ENCODE results near the gene GNRHR. TPM values are rescaled to one million over a fixed set of nuclear protein-coding genes. Genes with fewer than 3 reads are reported as not detected.
"Not testable (repeated sequence)": the region's sequence is repeated elsewhere in the genome, so short reads cannot be mapped to it uniquely, and the experiment has no call there.

The GNRHR gene
- total RNA-seq, 1 donor from 2014 or later, result not detected

- no peak for DNase-seq (ENCODE audit: low spot score)
- intact Hi-C loops (cut with DNase I), result no loop called here
- ATAC-seq, result no peak
Observed at GRCh38 chr4:67736262-67736661, 17.9 kb downstream of the GNRHR start.

GRCh38 chr4:67735325-67735724 lies 18.9 kb downstream of the GNRHR start:
- ATAC-seq, result no peak
- DNase-seq (ENCODE audit: low spot score), result no peak
- intact Hi-C loops (cut with DNase I), result no loop called here

- DNase-seq (ENCODE audit: low spot score); ATAC-seq; intact Hi-C loops (cut with DNase I): not testable (repeated sequence)
Observed at GRCh38 chr4:67730511-67730910, 23.7 kb downstream of the GNRHR start.

- no peak for ATAC-seq
- intact Hi-C loops (cut with DNase I), result no loop called here
- no peak for DNase-seq (ENCODE audit: low spot score)
Observed at GRCh38 chr4:67727124-67727850, 26.9 kb downstream of the GNRHR start.

DNA sequence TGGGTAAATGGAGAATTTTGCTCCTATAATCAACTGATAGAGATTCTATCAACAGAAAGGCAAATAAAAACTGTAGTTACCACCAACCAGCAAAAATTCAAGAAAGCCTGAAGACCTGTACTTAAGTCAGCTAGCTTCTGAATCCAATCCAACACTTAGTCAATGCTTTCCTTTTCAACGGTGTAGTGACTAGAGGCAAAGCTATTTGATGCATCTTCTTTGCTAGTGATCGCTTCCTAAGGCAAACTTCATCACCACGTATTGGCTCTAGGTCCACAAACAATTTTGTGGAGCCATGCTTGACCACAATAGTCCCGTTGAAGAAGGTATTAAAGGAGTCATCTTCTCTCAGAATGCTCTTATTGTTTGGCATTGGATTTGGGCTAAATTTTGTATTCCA lies 28.2 kb downstream of the GNRHR start:
- no peak for ATAC-seq
- intact Hi-C loops (cut with DNase I), result no loop called here
- DNase-seq (ENCODE audit: low spot score), result no peak

DNA sequence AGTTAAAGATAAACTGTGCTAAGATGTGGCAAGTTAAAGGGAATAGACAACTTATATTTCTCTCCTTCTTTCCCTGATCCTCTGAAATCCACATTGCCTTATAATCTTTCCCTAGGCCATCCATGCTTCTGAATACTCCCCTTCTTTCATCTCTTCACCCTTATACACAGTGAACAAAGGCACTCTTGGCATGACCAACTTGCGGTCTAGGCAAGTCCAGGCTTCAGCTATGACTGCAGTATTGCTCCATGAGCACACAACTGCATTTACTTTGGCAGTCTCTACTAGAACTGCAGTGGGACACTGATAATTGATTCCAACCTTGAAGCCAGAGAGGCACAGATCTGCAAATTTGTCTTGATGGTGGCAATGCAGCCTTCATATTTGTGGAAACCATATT lies 29.1 kb downstream of the GNRHR start:
- intact Hi-C loops (cut with DNase I), result no loop called here
- no peak for ATAC-seq
- DNase-seq (ENCODE audit: low spot score), result no peak

DNA sequence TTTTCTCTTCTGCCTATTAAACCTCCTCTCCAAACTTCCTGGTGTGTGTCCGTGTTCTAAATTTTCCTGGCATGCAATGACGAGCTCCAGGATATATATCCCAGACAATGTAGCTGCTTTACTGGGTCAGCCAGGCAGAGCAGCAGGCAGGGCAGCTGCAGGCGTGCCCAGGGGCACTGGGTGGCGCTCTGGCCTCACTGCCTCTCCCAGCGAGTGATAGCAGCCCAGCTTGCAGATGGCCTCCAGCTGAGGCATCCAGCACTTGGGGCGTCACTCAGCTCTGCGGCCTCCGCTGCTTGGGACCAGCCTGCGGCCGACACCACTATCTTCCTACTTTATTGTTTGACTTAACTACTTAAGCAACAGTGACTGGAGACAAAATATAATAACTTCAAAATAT lies 30.2 kb downstream of the GNRHR start:
- ATAC-seq, result no peak
- no peak for DNase-seq (ENCODE audit: low spot score)
- intact Hi-C loops (cut with DNase I), result no loop called here

GRCh38 chr4:67723341-67723740 lies 30.8 kb downstream of the GNRHR start:
- DNase-seq (ENCODE audit: low spot score) (no peak), ATAC-seq (no peak)
- intact Hi-C loops (cut with DNase I), result no loop called here

DNA sequence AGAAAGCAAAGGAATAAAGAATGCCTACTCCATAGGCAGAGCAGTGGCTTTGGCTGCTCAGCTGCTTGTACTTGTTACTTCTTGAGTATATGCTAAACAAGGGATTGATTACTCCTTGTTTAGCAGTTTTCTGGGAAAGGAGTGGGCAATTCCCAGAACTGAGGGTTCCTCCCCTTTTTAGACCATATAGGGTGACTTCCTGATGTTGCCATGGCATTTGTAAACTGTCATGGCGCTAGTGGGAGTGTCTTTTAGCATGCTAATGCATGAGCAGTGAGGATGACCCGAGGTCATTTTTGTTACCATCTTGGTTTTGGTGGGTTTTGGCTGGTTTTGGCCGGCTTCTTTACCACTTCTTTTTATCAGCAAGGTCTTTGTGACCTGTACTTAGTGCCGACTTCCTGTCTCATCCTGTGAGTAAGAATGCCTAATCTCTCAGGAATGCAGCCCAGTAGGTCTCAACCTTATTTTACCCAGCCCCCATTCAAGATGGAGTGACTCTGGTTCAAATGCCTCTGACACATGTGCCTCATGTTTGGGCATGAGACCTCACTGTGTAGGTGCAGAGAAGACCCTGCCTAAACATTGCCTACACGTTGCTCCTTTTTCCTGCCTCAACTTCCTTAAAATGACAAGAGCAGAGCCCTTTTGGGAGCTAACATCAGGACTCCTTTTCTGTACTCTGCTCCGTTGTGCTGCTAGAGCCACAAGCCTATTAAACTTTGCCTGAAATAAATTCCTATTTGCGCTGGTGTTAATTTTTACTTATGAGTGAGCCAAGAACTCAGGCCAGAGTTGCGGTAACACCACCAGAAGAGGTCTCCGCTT lies 32.2 kb downstream of the GNRHR start:
- DNase-seq (ENCODE audit: low spot score) (no peak), ATAC-seq (no peak)
- intact Hi-C loops (cut with DNase I), result no loop called here

- DNase-seq (ENCODE audit: low spot score) (no peak), ATAC-seq (no peak)
- intact Hi-C loops (cut with DNase I), result no loop called here
Observed at GRCh38 chr4:67721315-67721769, 32.8 kb downstream of the GNRHR start.

DNA sequence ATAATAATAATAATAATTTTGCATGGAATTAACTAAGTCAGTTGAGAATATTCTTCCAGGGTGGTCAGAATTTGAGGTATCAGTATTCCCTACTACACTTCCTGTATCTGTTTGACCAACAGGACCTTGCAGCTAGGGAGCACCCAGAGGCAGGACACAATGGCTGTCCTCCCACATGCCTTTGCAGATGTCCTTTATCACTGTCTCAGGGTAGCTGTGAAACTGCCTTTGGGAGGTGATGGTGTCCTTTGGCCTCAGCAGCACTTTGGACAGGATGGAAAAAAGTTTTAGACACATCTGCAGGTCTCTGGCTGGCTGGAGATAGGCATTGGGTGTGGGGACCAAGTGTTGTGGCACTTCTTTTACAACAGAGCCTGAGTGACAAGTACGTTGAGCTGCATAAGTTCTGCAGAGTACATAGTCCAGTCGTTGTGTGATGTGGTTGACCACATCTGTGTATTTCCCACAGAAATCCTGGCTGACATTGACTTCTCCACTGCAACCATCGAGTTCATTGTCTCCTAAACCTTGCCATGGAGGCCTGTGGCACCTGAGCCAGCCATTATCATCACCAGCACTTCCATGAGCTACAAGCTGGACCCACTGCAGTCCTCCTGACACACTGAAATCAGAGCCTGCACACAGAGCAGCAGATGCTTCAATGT lies 34.1 kb downstream of the GNRHR start:
- intact Hi-C loops (cut with DNase I), result no loop called here
- no peak for DNase-seq (ENCODE audit: low spot score)
- no peak for ATAC-seq

DNA sequence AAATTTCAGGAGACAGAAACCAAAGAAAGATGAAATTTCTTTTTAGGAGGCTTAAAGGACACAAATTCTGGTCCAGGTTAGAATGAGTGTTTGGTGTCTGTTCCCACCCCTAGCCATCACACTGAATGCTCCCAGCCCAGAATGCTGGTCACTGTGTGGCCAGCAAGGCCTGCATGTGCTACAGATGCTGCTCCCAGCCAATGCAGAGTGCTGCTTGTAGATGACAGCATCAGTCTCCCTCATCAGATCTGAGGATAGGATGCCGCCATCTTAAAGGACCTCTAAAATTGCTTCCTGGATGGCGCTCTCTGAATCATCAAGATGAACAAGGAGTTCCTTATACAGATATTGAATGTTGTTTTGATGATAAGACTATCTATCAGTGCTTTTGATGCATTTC lies 35.3 kb downstream of the GNRHR start:
- ATAC-seq, result no peak

GRCh38 chr4:67717586-67717985 lies 36.6 kb downstream of the GNRHR start:
- DNase-seq (ENCODE audit: low spot score) (no peak), ATAC-seq (no peak)
- intact Hi-C loops (cut with DNase I), result no loop called here

More for the DNA sequence above, 35.3 kb downstream of the GNRHR start:
- DNase-seq (ENCODE audit: low spot score), result no peak
- intact Hi-C loops (cut with DNase I), result no loop called here

DNA sequence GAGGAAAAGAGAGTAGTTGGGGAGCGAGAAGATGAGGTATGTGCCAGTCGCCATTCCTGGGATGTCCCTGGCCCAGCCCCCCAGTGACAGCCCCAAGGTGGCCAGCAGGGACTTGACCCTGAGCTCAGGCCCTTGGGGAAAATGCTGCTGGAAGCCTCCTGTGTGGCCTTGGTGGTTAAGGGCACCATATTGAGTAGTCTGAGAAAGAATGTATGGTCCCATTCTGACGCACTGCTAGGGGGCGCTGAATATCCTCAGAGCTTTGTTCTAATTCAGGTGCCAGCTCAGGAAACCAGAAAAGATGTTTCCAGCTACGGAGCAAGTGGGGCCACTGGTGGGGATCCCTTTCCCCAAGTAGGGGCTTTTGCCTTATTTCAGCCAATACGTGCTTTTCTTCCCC lies 39.2 kb downstream of the GNRHR start:
- DNase-seq (ENCODE audit: low spot score) (no peak), ATAC-seq (no peak)
- intact Hi-C loops (cut with DNase I), result no loop called here

DNA sequence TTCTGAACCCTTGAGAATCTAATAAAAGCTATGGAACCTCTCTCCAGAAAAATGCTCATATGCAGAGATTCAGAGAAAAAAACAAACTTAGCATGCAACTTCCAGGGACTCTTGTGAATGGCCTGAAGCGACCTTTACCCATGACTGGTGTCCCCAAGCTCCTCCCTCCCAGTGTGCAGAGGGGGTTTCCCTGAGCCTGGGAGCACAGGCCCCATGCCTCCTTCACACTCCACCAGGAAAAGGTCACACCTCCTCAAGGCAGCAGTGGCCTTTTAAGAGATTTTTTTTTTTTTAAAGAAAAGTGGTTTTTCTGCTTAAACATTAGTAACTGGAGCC lies 40.0 kb downstream of the GNRHR start:
- DNase-seq (ENCODE audit: low spot score) (no peak), ATAC-seq (no peak)
- intact Hi-C loops (cut with DNase I), result no loop called here

DNA sequence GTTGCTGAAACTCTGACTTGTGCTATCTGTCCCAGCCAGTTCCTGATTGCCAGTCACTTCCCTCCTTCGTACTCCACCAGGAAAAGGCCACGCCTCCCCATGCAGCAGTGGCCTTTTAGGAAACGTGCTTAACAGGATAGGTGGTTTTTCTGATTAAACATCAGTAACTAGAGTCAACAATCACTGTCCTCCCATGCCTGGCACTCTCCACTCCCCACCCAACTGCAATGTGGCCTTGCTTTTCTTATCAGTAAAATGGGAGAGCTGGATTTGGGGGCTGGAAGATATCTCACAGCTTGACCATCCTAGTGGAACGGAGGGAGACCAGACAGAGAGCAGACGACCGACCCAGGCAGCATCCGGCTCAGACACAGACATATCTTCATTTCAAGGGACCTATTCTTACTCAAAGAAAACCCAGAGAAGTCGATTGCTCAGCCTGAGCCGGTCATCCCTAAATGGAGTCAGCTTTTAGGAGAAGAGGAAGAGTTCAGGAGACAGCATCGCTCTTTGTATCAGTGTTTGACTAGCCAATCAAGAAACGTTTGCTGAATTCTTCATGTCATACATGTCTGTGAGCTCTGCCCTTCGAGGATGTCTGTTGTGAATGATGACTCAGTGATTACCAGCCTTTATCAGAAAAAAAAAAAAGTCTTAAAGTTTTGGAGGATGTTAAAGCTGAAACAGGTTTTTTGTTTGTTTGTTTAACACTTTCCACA lies 40.5 kb downstream of the GNRHR start:
- no peak for ATAC-seq
- intact Hi-C loops (cut with DNase I), result no loop called here
- DNase-seq (ENCODE audit: low spot score), result no peak

GRCh38 chr4:67712650-67713528 lies 41.3 kb downstream of the GNRHR start:
- ATAC-seq, result no peak
- intact Hi-C loops (cut with DNase I), result no loop called here

GRCh38 chr4:67712000-67712625 lies 42.1 kb downstream of the GNRHR start:
- no peak for DNase-seq (ENCODE audit: low spot score)

More at GRCh38 chr4:67712650-67713528, 41.3 kb downstream of the GNRHR start:
- no peak for DNase-seq (ENCODE audit: low spot score)

More at GRCh38 chr4:67712000-67712625, 42.1 kb downstream of the GNRHR start:
- ATAC-seq, result no peak
- intact Hi-C loops (cut with DNase I), result no loop called here

Measured in sciatic nerve (tissue), 2 donors.